Activated T-cell treated with anti-CD3 and anti-CD28 coated beads, Interleukin-2, amount 50 U/mL, for 4 hours (primary cell): ENCODE results near the gene GATA1. TPM values are rescaled to one million over a fixed set of nuclear protein-coding genes. Genes with fewer than 3 reads are reported as not detected.

Experiments
- ATAC-seq, 2 donors: fragments of 200-7000 bp; cut with Tn5 transposase; one replicate each; pipeline ENCODE4 v1.10.0; 2021
- DNase-seq: peaks from one replicate; pipeline ENCODE4 v3.0.0-alpha.2; 2020
- H3K27me3 Mint-ChIP-seq: one replicate; pipeline ENCODE4 v1.8.0; 2021; ENCODE audit warnings: low read depth, mixed read lengths
- H3K36me3 Mint-ChIP-seq: one replicate; pipeline ENCODE4 v1.8.0; 2022; ENCODE audit warnings: mixed read lengths; ENCODE audit not compliant: insufficient read depth
- H3K4me1 Mint-ChIP-seq: one replicate; pipeline ENCODE4 v1.8.0; 2021; ENCODE audit warnings: low read depth, mixed read lengths
- H3K4me3 Mint-ChIP-seq: one replicate; pipeline ENCODE4 v1.8.0; 2021; ENCODE audit warnings: mild to moderate bottlenecking, moderate library complexity, mixed read lengths
- H3K9me3 Mint-ChIP-seq: one replicate; pipeline ENCODE4 v1.8.0; 2021; ENCODE audit warnings: mixed read lengths
- total RNA-seq, 3 donors: library from RNA; stranded (reverse); gene quantifications; one replicate each; pipeline ENCODE4 v1.2.1, GENCODE V29; 2021

GATA1 gene
- total RNA-seq, 3 donors from 2014 or later: 0.27 to 0.40 (median 0.33) TPM

GRCh38 chrX:48831909-48832291 is 45.5 kb downstream of the GATA1 start:
- Mint-ChIP-seq H3K36me3 (no peaks in the 10 kb centered on the region), H3K4me3 (no peak overlapping the region), H3K4me1 (peaks cover 19% of the 10 kb centered on the region), H3K9me3 (no peaks in the 10 kb centered on the region), H3K27me3 (peaks cover 53% of the 10 kb centered on the region)
- ATAC-seq (no peak), DNase-seq (no peak)

DNA sequence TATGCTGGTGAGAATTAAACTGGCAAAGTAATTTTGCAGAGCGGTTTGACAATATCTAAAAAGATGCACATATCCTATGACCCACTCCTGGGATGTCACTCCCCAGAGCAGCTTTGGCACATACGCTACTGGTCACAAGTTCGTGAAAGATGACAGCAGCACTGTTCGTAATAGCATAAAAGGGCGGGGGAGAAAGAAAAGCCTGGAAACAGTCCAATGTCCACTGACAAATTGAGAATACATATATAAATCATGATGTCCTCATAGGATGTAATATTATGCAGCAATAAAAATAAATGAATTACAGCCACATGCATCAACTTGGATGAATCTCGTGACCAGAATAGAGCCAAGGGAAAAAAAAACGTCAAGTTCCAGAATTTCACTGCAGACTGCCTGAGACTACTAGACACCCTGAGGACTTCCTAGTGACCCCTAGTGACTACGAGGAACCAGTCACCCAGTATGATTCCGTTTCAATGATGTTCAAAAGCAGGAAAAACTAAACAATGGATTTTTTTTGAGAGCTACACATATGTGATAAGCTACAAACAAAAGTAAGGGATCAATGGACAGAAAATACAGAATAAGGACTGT is 47.2 kb downstream of the GATA1 start:
- H3K4me1 Mint-ChIP-seq: peaks cover 14% of the 10 kb centered on the region
- H3K27me3 Mint-ChIP-seq: peaks cover 40% of the 10 kb centered on the region
- DNase-seq (no peak), ATAC-seq (no peak)
- H3K4me3 Mint-ChIP-seq: no peak overlapping the region
- no peaks in the 10 kb centered on the region for H3K9me3 Mint-ChIP-seq
- no peaks in the 10 kb centered on the region for H3K36me3 Mint-ChIP-seq

- peak overlapping the region; percentile 81 for H3K4me3 Mint-ChIP-seq
- no peak for ATAC-seq
- H3K27me3 Mint-ChIP-seq: peaks cover 40% of the 10 kb centered on the region
- no peaks in the 10 kb centered on the region for H3K9me3 Mint-ChIP-seq
- no peaks in the 10 kb centered on the region for H3K36me3 Mint-ChIP-seq
- DNase-seq: no peak
- peaks cover 14% of the 10 kb centered on the region for H3K4me1 Mint-ChIP-seq
Measured at GRCh38 chrX:48834383-48834709, 48.0 kb downstream of the GATA1 start.

GRCh38 chrX:48835524-48836329 is 49.3 kb downstream of the GATA1 start, which contains the start of gene PCSK1N:
PCSK1N (minus strand) TSS chrX:48835610; CDS start chrX:48835532, 78 bp downstream.
- DNase-seq (peak; percentile 42), ATAC-seq (peak; percentile 60 to 67)
- Mint-ChIP-seq H3K4me3 (peak within 1 kb of the TSS; percentile 81), H3K9me3 (no peaks in the 10 kb centered on the region), H3K36me3 (no peaks in the 10 kb centered on the region), H3K4me1 (peaks cover 14% of the 10 kb centered on the region), H3K27me3 (peaks cover 33% of the 10 kb centered on the region)

DNA sequence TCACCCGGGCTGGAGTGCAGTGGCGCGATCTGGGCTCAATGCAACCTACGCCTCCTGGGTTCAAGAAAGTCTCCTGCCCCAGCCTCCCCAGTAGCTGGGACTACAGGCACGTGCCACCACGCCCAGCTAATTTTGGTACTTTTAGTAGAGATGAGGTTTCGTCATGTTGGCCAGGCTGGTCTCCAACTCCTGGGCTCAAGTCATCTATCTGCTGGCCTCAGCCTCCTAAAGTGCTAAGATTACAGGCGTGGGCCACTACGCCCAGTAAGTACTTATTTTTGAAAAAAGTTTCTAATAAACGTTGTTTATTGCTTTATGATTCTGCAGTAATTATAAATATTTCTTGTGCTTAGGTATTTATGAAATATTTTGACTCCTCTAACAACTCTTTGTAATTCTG is 53.3 kb downstream of the GATA1 start:
- H3K36me3 Mint-ChIP-seq: no peaks in the 10 kb centered on the region
- ATAC-seq: no peak
- H3K27me3 Mint-ChIP-seq: peaks cover 7% of the 10 kb centered on the region
- H3K9me3 Mint-ChIP-seq: no peaks in the 10 kb centered on the region
- no peak for DNase-seq
- peaks cover 7% of the 10 kb centered on the region for H3K4me1 Mint-ChIP-seq
- H3K4me3 Mint-ChIP-seq: no peak overlapping the region

Other genes starting within 250 kb of the GATA1 start
- gene TBC1D25, start 246.9 kb upstream of the GATA1 start, total RNA-seq: 10 to 100 TPM; 15.1 to 17.4 (median 16.5) TPM
- gene RBM3, start 212.1 kb upstream of the GATA1 start, total RNA-seq: 100 to 1,000 TPM; 459 to 489 (median 484) TPM
- gene WDR13, start 189.1 kb upstream of the GATA1 start, total RNA-seq: 10 to 100 TPM; 36.4 to 49.5 (median 36.9) TPM
- gene WAS, start 102.8 kb upstream of the GATA1 start, total RNA-seq: 10 to 100 TPM; 83.3 to 86.5 (median 86.2) TPM
- gene SUV39H1, start 89.9 kb upstream of the GATA1 start, total RNA-seq: 10 to 100 TPM; 21.2 to 25.5 (median 23.2) TPM
- gene GLOD5, start 24.8 kb upstream of the GATA1 start, total RNA-seq: not detected
- 10 to 100 TPM; 40.2 to 52.1 (median 44.2) TPM for gene HDAC6, start 15.5 kb downstream of the GATA1 start, total RNA-seq
- under 1 TPM in 1 of 3 donors, not detected in 2; 0.37 TPM for gene ERAS, start 39.9 kb downstream of the GATA1 start, total RNA-seq
- gene PCSK1N, start 49.0 kb downstream of the GATA1 start, total RNA-seq: 1 to 10 TPM; 2.8 to 3.4 (median 2.9) TPM
- gene TIMM17B, start 111.2 kb downstream of the GATA1 start, total RNA-seq: 100 to 1,000 TPM in 2 of 3 donors, 10 to 100 TPM in 1; 92.7 to 107 (median 102) TPM
- 100 to 1,000 TPM; 130 to 147 (median 139) TPM for gene PQBP1, start 111.3 kb downstream of the GATA1 start, total RNA-seq
- gene SLC35A2, start 125.1 kb downstream of the GATA1 start, total RNA-seq: 10 to 100 TPM; 23.1 to 31.5 (median 30.6) TPM
- gene PIM2, start 132.4 kb downstream of the GATA1 start, total RNA-seq: 100 to 1,000 TPM; 197 to 279 (median 270) TPM
- gene OTUD5, start 171.0 kb downstream of the GATA1 start, total RNA-seq: 10 to 100 TPM; 55.5 to 65.2 (median 57.8) TPM
- 1 to 10 TPM in 2 of 3 donors, under 1 TPM in 1; 0.71 to 1.1 (median 1.1) TPM for gene KCND1, start 185.3 kb downstream of the GATA1 start, total RNA-seq
- 10 to 100 TPM; 42.2 to 58.1 (median 44.1) TPM for gene GRIPAP1, start 215.7 kb downstream of the GATA1 start, total RNA-seq